Adrenal gland (tissue), 12 donors: ENCODE results near the gene RARRES1. TPM values are rescaled to one million over a fixed set of nuclear protein-coding genes. Genes with fewer than 3 reads are reported as not detected.

Experiments used
- DNase-seq, 7 donors: peaks; one replicate each; pipeline ENCODE4 v3.0.0-alpha.2; 2019 to 2020
- H3K27ac ChIP-seq, 5 donors: fragments of 200-600 bp; sonication (generic) in 4 of 5; 1 replicate in 3 of 5; 2 replicates in 2 of 5; pipeline versions ENCODE4 v1.5.1 to v1.8.0; 2016 to 2020; ENCODE audit warnings: mild to moderate bottlenecking in 1 of 5
- H3K27me3 ChIP-seq: fragments of 200-600 bp; 2 replicates; pipeline ENCODE4 v1.8.0; 2021
- H3K36me3 ChIP-seq, 2 donors: fragments of 200-600 bp; replicated peaks in 1 of 2; 1 replicate in 1 of 2; 2 replicates in 1 of 2; pipeline versions ENCODE4 v1.5.1 to v1.8.0; 2018 to 2022
- H3K4me1 ChIP-seq, 2 donors: fragments of 200-600 bp; replicated peaks in 1 of 2; 1 replicate in 1 of 2; 2 replicates in 1 of 2; pipeline versions ENCODE4 v1.5.1 to v1.8.0; 2018 to 2021
- H3K4me3 ChIP-seq, 4 donors: fragments of 200-600 bp; sonication (generic) in 3 of 4; one replicate each; pipeline ENCODE4 v1.5.1; 2016 to 2018
- H3K9me3 ChIP-seq, 3 donors: fragments of 200-600 bp; sonication (generic) in 1 of 3; replicated peaks in 1 of 3; 1 replicate in 2 of 3; 2 replicates in 1 of 3; pipeline versions ENCODE4 v1.5.1 to v1.8.0; 2016 to 2021
- CTCF ChIP-seq, 6 experiments: fragments of 450-650 bp in 4 of 6; fragments of 200-600 bp in 2 of 6; sonication (generic) in 1 of 6; IDR thresholded peaks; 1 replicate in 5 of 6; 2 replicates in 1 of 6; pipeline versions ENCODE4 v1.5.1 to v1.8.0; 2016 to 2021; ENCODE audit warnings: antibody characterized with exemption in 6 of 6, mild to moderate bottlenecking in 2 of 6, moderate library complexity in 1 of 6
- POLR2A ChIP-seq, 2 donors: fragments of 450-650 bp; IDR thresholded peaks; one replicate each; pipeline ENCODE4 v1.6.1; 2017; ENCODE audit warnings: antibody characterized with exemption in 2 of 2, mild to moderate bottlenecking in 2 of 2, moderate library complexity in 1 of 2
- WGBS, 4 donors: extraction: QIAGEN DNeasy Blood & Tissue Kit in 2 of 4; methylation state at CpG; one replicate each; pipeline versions ENCODE4 v1.1.5 to v1.1.7; 2013 to 2017; 5-methylcytosine and 5-hydroxymethylcytosine counted together
- intact Hi-C, 2 donors: fragments of 100-400 bp; cut with DNase I; formaldehyde crosslinking; loops; one replicate each; pipeline versions ENCODE4 v1.14.1 to v1.15.0; 2022 to 2023
- polyA plus RNA-seq, 3 donors: library from polyadenylated mRNA; stranded (reverse); fragments of 200-250 nt in 2 of 3; fragments of 350-450 nt in 1 of 3; fragmentation: Illumina TruSeq in 1 of 3; extraction: RNeasy Lipid Tissue Mini Kit (QIAGEN cat#74804) in 1 of 3; gene quantifications; one replicate each; pipeline ENCODE4 v1.2.3, GENCODE V29; 2013 to 2014
- total RNA-seq, 9 donors: library from RNA; depleted of rRNA in 4 of 9; stranded (reverse); fragments of >200 nt in 4 of 9; fragments of 120-200 nt in 1 of 9; fragmentation: NEBNext Ultra II Directional in 1 of 9; extraction: Animal tissue kit (Norgen Biotek cat#: 25700) in 1 of 9; gene quantifications; one replicate each; pipeline versions ENCODE4 v1.1.0 to v1.2.4, GENCODE V29; 2013 to 2023
- donor health status: healthy with polysubstance abuse.
- donor health status: Bipolar disorder and iron deficiency.
- donor health status: DM: yes; HTN: yes; CAD: no.
- donor health status: DM: no; HTN: no; CAD: no.
- donor health status: DM: no; HTN: no; CAD: no.
- donor health status: DM: yes; HTN: yes; CAD: no.

The RARRES1 gene
- total and polyA plus RNA-seq, 12 donors = 2.1 to 204 (median 17.7) TPM

- Histone ChIP-seq H3K9me3 (no peaks in the 10 kb centered on the region), H3K4me3 (no peak overlapping the region), H3K36me3 (no peaks in the 10 kb centered on the region), H3K4me1 (peaks cover 0 to 19% of the 10 kb centered on the region in 2 donors), H3K27ac (peak overlapping the region in 2 of 5 donors; percentile 13 to 32), H3K27me3 (no peaks in the 10 kb centered on the region)
- intact Hi-C loops = no loop called here
- DNase-seq = no peak
- whole genome bisulfite sequencing, 4 donors = 39 to 51% (median 47%) methylated on average over 2 of the region's 2 CpGs
- no peak for TF ChIP-seq CTCF (IDR thresholded peaks at IDR 0.05)
- no peak for TF ChIP-seq POLR2A (IDR thresholded peaks at IDR 0.05)
Measured at GRCh38 chr3:158774965-158775364, 42.7 kb upstream of the RARRES1 start.

GRCh38 chr3:158773845-158774830 is 41.9 kb upstream of the RARRES1 start:
- intact Hi-C loops = no loop called here
- Histone ChIP-seq H3K9me3 (no peaks in the 10 kb centered on the region), H3K4me3 (no peak overlapping the region), H3K27me3 (no peaks in the 10 kb centered on the region), H3K36me3 (no peaks in the 10 kb centered on the region), H3K27ac (peak overlapping the region in 2 of 5 donors; percentile 33 to 50), H3K4me1 (peaks cover 0 to 25% of the 10 kb centered on the region in 2 donors)
- WGBS, 4 donors = 54 to 61% (median 58%) methylated on average over 7 of the region's 7 CpGs
- TF ChIP-seq CTCF (IDR thresholded peaks at IDR 0.05) (no peak), POLR2A (IDR thresholded peaks at IDR 0.05) (no peak)
- DNase-seq = peak in 2 of 7 donors; percentile 43 to 72

GRCh38 chr3:158773166-158773565 is 40.9 kb upstream of the RARRES1 start:
- Histone ChIP-seq H3K4me3 (no peak overlapping the region), H3K9me3 (no peaks in the 10 kb centered on the region), H3K4me1 (peaks cover 0 to 33% of the 10 kb centered on the region in 2 donors), H3K27me3 (no peaks in the 10 kb centered on the region), H3K36me3 (no peaks in the 10 kb centered on the region), H3K27ac (peak overlapping the region in 2 of 5 donors; percentile 33 to 50)
- intact Hi-C loops = no loop called here
- DNase-seq = no peak
- no peak for TF ChIP-seq POLR2A (IDR thresholded peaks at IDR 0.05)
- no peak for TF ChIP-seq CTCF (IDR thresholded peaks at IDR 0.05)

DNA sequence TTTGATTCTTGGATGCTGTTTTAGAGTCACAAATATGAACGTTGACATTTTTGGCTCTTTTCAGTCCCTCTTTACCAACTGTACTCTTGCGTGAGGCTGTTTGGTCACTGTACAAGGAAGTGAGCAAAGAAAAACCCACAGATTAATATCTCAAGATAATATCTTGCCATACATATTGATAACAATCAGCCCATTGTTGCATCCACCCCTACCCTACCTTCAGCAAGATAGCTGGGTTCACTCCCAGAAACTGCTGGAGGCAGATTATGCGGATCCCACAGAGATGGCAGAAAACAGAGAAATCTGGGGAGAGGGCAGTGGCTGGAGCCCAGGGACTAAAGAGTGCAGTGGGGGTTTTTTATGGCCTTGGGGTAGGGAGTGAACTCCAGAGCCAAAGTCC is 39.7 kb upstream of the RARRES1 start:
- TF ChIP-seq POLR2A (IDR thresholded peaks at IDR 0.05) = no peak
- no peak for TF ChIP-seq CTCF (IDR thresholded peaks at IDR 0.05)
- no peak for DNase-seq
- Histone ChIP-seq H3K27me3 (no peaks in the 10 kb centered on the region), H3K9me3 (no peaks in the 10 kb centered on the region), H3K4me1 (peaks cover 0 to 38% of the 10 kb centered on the region in 2 donors), H3K36me3 (no peaks in the 10 kb centered on the region), H3K4me3 (no peak overlapping the region), H3K27ac (peak overlapping the region in 1 of 5 donors; percentile 51)
- WGBS, 4 donors = 78 to 85% (median 80%) methylated on average over 3 of the region's 3 CpGs
- intact Hi-C loops = no loop called here
